Pancreas (tissue), 10 donors: Measurements from ENCODE around the gene HIVEP3. TPM values are rescaled to one million over a fixed set of nuclear protein-coding genes. Genes with fewer than 3 reads are reported as not detected.

ENCODE experiments used
- ATAC-seq, 4 donors: fragments of 200-7000 bp; cut with Tn5 transposase; one replicate each; pipeline versions ENCODE4 v1.8.0 to v1.9.1; 2020; ENCODE audit warnings: mild to moderate bottlenecking in 4 of 4, moderate library complexity in 4 of 4
- DNase-seq, 6 donors: peaks; one replicate each; pipeline ENCODE4 v3.0.0-alpha.2; 2020
- FAIRE-seq: peaks from 2 replicates; lab custom pipeline; 2012; peaks lifted over from hg19 to GRCh38; lab: Jason Lieb, UNC
- H3K27ac ChIP-seq, 4 donors: fragments of 200-600 bp; sonication (generic); 1 replicate in 3 of 4; 2 replicates in 1 of 4; pipeline versions ENCODE4 v1.5.0 to v1.8.0; 2020
- H3K27me3 ChIP-seq, 4 donors: fragments of 200-600 bp; one replicate each; pipeline ENCODE4 v1.8.0; 2021
- H3K36me3 ChIP-seq, 3 donors: fragments of 200-600 bp; sonication (generic) in 1 of 3; one replicate each; pipeline versions ENCODE4 v1.5.0 to v1.8.0; 2020 to 2021
- H3K4me1 ChIP-seq, 3 donors: fragments of 200-600 bp; one replicate each; pipeline ENCODE4 v1.8.0; 2021
- H3K4me3 ChIP-seq, 4 donors: fragments of 200-600 bp; sonication (generic) in 2 of 4; one replicate each; pipeline versions ENCODE4 v1.5.0 to v1.8.0; 2020 to 2021
- H3K9me3 ChIP-seq, 4 donors: fragments of 200-600 bp; one replicate each; pipeline ENCODE4 v1.8.0; 2021
- CTCF ChIP-seq, 4 donors: fragments of 200-600 bp; sonication (generic) in 3 of 4; IDR thresholded peaks; one replicate each; pipeline versions ENCODE4 v1.5.0 to v1.8.0; 2021; ENCODE audit warnings: antibody characterized with exemption in 4 of 4
- WGBS, 2 donors: extraction: QIAGEN DNeasy Blood & Tissue Kit; methylation state at CpG; one replicate each; pipeline ENCODE4 v1.1.7; 2013; 5-methylcytosine and 5-hydroxymethylcytosine counted together
- intact Hi-C, 3 donors: fragments of 100-400 bp; cut with DNase I; formaldehyde crosslinking; loops; one replicate each; pipeline versions ENCODE4 v1.11.1 to v1.14.2; 2022
- polyA plus RNA-seq, 2 donors: library from polyadenylated mRNA; stranded (reverse); fragments of 200-250 nt; gene quantifications; one replicate each; pipeline ENCODE4 v1.2.3, GENCODE V29; 2013
- total RNA-seq, 6 donors: library from RNA; stranded (reverse); fragmentation: NEBNext Ultra II Directional in 4 of 6; extraction: Animal tissue kit (Norgen Biotek cat#: 25700) in 4 of 6; gene quantifications; one replicate each; pipeline versions ENCODE4 v1.2.1 to v1.2.4, GENCODE V29; 2021 to 2023
- donor health status: healthy with polysubstance abuse.
- donor health status: DM: no; HTN: no; CAD: no; lungs with moderate emphysema.
- donor health status: DM: no; HTN: no; CAD: no.
- donor health status: control.
- donor health status: control.
- donor health status: Bipolar disorder and iron deficiency.
- donor health status: DM: yes; HTN: yes; CAD: no.
- donor health status: DM: no; HTN: no; CAD: no.
- donor health status: DM: no; HTN: no; CAD: no.
- donor health status: DM: yes; HTN: yes; CAD: no.

The HIVEP3 gene
- total and polyA plus RNA-seq, 8 donors, result 2.7 to 5.0 (median 3.1) TPM

- TF ChIP-seq CTCF (IDR thresholded peaks at IDR 0.05), result no peak
- FAIRE-seq, result no peak
- 54 to 56% methylated on average over 2 of the region's 2 CpGs for WGBS, 2 donors
- H3K27ac ChIP-seq, result no peak overlapping the region
- H3K36me3 ChIP-seq, result no peaks in the 10 kb centered on the region
- H3K27me3 ChIP-seq, result no peaks in the 10 kb centered on the region
- H3K4me3 ChIP-seq, result no peak overlapping the region
- intact Hi-C loops, result no loop called here
- DNase-seq, result no peak
- no peaks in the 10 kb centered on the region for H3K9me3 ChIP-seq
- peak in 2 of 4 donors; percentile 49 to 63 for ATAC-seq
- H3K4me1 ChIP-seq, result peaks cover 0 to 1% (median 0%) of the 10 kb centered on the region in 3 donors
These were observed 262.7 kb downstream of the HIVEP3 start for GRCh38 chr1:41656068-41656467.

- peak in 1 of 6 donors; percentile 5 for DNase-seq
- H3K27ac ChIP-seq, result no peak overlapping the region
- H3K4me1 ChIP-seq, result no peaks in the 10 kb centered on the region
- no peaks in the 10 kb centered on the region for H3K9me3 ChIP-seq
- no peak for TF ChIP-seq CTCF (IDR thresholded peaks at IDR 0.05)
- WGBS, 2 donors, result 93 to 100% methylated on average over 3 of the region's 3 CpGs
- intact Hi-C loops, result no loop called here
- FAIRE-seq, result no peak
- no peaks in the 10 kb centered on the region for H3K27me3 ChIP-seq
- ATAC-seq, result no peak
- H3K4me3 ChIP-seq, result no peak overlapping the region
- H3K36me3 ChIP-seq, result no peaks in the 10 kb centered on the region
These were observed 263.1 kb downstream of the HIVEP3 start for GRCh38 chr1:41655632-41656031.

DNA sequence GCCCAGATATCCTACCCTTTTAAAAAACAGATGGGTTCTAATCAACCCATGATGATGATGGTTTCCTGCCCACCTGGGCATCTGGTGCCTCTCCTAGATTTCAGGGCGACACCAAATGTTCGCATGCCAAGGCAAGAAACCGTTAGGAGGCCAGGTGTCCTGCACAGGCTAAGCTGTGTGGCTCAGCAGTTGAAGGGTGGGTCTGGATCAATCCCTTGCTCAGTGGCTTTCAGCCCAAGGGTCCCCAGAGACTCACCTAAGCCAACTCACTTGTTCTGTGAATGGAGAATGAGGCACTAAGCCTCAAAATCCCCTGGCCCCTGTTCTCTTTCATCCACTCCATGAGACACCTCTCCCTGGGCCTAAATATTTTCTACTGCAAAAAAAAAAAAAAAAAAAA, 265.1 kb downstream of the HIVEP3 start:
- no peaks in the 10 kb centered on the region for H3K4me1 ChIP-seq
- FAIRE-seq, result no peak
- no peak for DNase-seq
- intact Hi-C loops, result no loop called here
- H3K27ac ChIP-seq, result no peak overlapping the region
- no peaks in the 10 kb centered on the region for H3K36me3 ChIP-seq
- no peaks in the 10 kb centered on the region for H3K9me3 ChIP-seq
- TF ChIP-seq CTCF (IDR thresholded peaks at IDR 0.05), result no peak
- WGBS, 2 donors, result 91 to 94% methylated on average over 3 of the region's 3 CpGs
- no peak for ATAC-seq
- no peaks in the 10 kb centered on the region for H3K27me3 ChIP-seq
- H3K4me3 ChIP-seq, result no peak overlapping the region

GRCh38 chr1:41652384-41653265, 266.1 kb downstream of the HIVEP3 start:
- H3K4me3 ChIP-seq, result no peak overlapping the region
- intact Hi-C loops, result no loop called here
- FAIRE-seq, result no peak
- no peak overlapping the region for H3K27ac ChIP-seq
- no peak for ATAC-seq
- no peak for DNase-seq
- no peaks in the 10 kb centered on the region for H3K27me3 ChIP-seq
- 91 to 94% methylated on average over 11 of the region's 11 CpGs for WGBS, 2 donors
- TF ChIP-seq CTCF (IDR thresholded peaks at IDR 0.05), result no peak
- H3K9me3 ChIP-seq, result no peaks in the 10 kb centered on the region
- H3K36me3 ChIP-seq, result no peaks in the 10 kb centered on the region
- H3K4me1 ChIP-seq, result no peaks in the 10 kb centered on the region
